DMS153 treated with DMSO at 0.1 percent for 48 hours (cell line): ENCODE measurements around the gene DNPEP.
A peak's percentile ranks its signal among the peaks of the same experiment; 100 is the strongest.

Experiments used
- DNase-seq: peaks from one replicate; lab custom pipeline; 2025; ENCODE audit not compliant: unreplicated experiment; lab: John Stamatoyannopoulos, UW

The DNPEP gene

GRCh38 chr2:219387306-219388120 lies at the start of gene DNPEP:
DNPEP (minus strand) TSS chr2:219387912; CDS start chr2:219387794, 118 bp downstream.
- DNase-seq: peak; percentile 92

GRCh38 chr2:219437141-219437540 lies 49.4 kb upstream of the DNPEP start:
- DNase-seq: no peak

GRCh38 chr2:219436491-219436890 lies 48.8 kb upstream of the DNPEP start:
- no peak for DNase-seq

GRCh38 chr2:219435701-219436100 lies 48.0 kb upstream of the DNPEP start:
- no peak for DNase-seq

- no peak for DNase-seq
These were observed 47.2 kb upstream of the DNPEP start, which contains the start of gene SPEG for GRCh38 chr2:219434718-219435525. SPEG (plus strand) TSS chr2:219434843; CDS start chr2:219434978, 135 bp downstream.

- DNase-seq: no peak
These were observed 46.7 kb upstream of the DNPEP start for GRCh38 chr2:219434468-219434717.

GRCh38 chr2:219433666-219434467 lies 46.2 kb upstream of the DNPEP start:
- peak; percentile 12 for DNase-seq

GRCh38 chr2:219430633-219431615 lies 43.2 kb upstream of the DNPEP start:
- no peak for DNase-seq

GRCh38 chr2:219429958-219430606 lies 42.4 kb upstream of the DNPEP start:
- DNase-seq: no peak

GRCh38 chr2:219428469-219428868 lies 40.8 kb upstream of the DNPEP start:
- DNase-seq: no peak

- no peak for DNase-seq
These were observed 38.9 kb upstream of the DNPEP start for GRCh38 chr2:219426534-219427136.

- no peak for DNase-seq
These were observed 38.3 kb upstream of the DNPEP start for GRCh38 chr2:219426068-219426443.

- no peak for DNase-seq
These were observed 37.7 kb upstream of the DNPEP start for GRCh38 chr2:219425238-219426067.

GRCh38 chr2:219423652-219424377 lies 36.1 kb upstream of the DNPEP start:
- DNase-seq: no peak

- no peak for DNase-seq
These were observed 35.3 kb upstream of the DNPEP start for GRCh38 chr2:219422952-219423534.

- no peak for DNase-seq
These were observed 33.6 kb upstream of the DNPEP start for GRCh38 chr2:219421323-219421722.

GRCh38 chr2:219420687-219421086 lies 33.0 kb upstream of the DNPEP start:
- no peak for DNase-seq
